Stimulated activated CD8-positive, alpha-beta memory T cell treated with anti-CD3 and anti-CD28 coated beads, Interleukin-7, amount 100 ng/mL, for 48 hours (primary cell): ENCODE results near the gene FLT3.
"Not testable (repeated sequence)": the region's sequence is repeated elsewhere in the genome, so short reads cannot be mapped to it uniquely, and the experiment has no call there.

Source experiments
- DNase-seq, 2 donors: peaks; one replicate each; pipeline ENCODE4 v3.0.0-alpha.2; 2020; ENCODE audit warnings: low read depth in 1 of 2; ENCODE audit errors: extremely low read depth in 1 of 2

The FLT3 gene

GRCh38 chr13:28100150-28101121 is at the start of gene FLT3:
TSS of gene FLT3 (minus strand) at chr13:28100576. CDS start at chr13:28100510, 66 bp downstream.
- DNase-seq = peak in 1 of 2 donors; percentile 13

DNA sequence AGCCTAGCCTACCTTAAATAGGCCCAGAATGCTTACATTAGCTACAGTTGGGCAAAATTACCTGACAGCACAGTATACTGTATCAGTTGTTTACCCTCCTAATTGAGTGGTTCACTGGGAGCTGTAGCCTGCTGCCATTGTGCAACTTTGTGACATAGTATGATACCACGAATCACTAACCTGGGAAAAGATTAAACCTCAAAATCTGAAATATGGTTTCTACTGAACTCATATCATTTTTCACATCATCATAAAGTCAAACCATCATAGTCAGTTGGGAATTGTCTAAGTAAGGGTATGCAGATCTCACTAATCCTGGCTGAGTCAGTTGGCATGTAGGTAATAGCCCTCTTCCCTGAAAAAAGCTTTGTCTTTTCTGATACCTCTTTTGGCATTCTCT is 47.1 kb upstream of the FLT3 start:
- no peak for DNase-seq

GRCh38 chr13:28145049-28145448 is 44.7 kb upstream of the FLT3 start:
- DNase-seq = no peak

DNA sequence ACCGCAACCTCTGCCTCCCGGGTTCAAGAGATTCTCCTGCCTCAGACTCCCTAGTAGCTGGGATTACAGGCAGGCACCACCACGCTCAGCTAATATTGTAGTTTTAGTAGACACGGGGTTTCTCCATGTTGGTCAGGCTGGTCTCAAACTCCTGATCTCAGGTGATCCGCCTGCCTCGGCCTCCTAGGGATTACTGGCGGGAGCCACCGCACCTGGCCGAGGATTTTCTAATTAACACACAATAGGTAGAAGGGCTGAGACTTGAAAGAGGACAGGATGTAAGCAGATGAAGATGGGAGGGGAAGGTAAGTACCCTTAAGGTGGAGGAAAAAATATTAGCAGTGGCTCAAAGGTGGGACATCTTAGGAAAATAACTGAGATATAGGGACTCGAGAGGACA is 41.2 kb upstream of the FLT3 start:
- not testable (repeated sequence) for DNase-seq

- DNase-seq = no peak
Observed at GRCh38 chr13:28140433-28141125, 40.2 kb upstream of the FLT3 start.

- DNase-seq = peak; percentile 70 to 89
Observed at GRCh38 chr13:28138756-28139470, 38.5 kb upstream of the FLT3 start.

DNA sequence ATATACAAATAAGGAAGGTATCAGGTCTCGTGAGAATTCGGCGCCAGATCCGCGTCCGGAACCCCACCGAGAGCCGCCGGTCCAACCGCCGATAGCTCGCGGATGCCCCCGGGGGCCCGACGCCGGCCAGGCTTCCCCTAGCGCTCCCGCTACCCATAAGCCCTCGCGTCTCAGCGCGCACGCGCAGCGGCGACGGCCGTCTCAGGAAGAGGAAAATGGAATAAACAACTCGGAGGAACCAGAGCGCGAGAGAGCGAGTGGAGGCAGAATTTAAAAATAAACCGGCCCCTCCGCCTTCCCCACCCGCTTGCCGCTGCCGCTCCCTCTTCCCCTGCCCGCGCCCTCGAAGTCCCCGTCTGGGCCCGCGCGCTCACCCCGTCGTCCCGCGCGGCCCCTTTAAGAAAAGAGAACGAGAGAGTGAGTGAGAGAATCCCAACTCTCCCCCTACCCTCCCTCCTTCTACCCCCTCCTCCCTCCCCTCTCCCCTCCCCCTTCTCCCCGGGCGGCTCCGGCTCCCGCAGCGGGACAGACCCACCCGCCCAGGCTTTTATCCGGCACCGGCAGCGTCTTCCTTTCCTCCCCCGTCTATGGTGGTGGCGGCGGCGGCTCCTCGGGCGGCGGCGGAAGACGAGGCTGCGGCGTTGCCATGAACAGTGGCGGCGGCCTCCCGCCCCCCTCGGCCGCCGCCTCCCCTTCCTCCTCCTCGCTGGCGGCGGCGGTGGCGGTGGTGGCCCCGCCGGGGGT is 37.8 kb upstream of the FLT3 start, which contains the start of gene PAN3:
TSS of gene PAN3 (plus strand) at position 534 of the 744 bp plus-strand sequence. CDS start at position 647, 113 bp downstream.
- DNase-seq = peak; percentile 80 to 87

DNA sequence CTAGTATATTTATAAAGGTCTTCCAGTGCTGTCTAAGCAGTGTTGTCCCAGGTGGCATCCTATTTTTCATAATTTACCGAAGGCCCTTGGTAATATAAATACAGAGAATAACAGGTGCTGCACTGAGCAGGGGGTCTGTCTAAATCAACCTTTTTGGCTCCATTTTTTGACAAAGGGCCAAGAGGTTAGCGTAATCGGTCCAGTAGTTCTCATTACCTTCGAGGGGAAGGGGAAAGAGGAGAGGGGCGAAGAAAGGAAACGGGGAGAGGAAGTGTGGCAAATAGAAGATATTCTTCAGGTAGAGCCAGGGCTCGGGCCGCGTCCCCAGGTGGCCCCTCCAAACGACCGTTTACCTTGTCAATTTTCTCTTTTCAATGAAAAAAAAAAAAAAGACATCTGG is 37.2 kb upstream of the FLT3 start:
- no peak for DNase-seq

- DNase-seq = no peak
Observed at GRCh38 chr13:28136916-28137315, 36.5 kb upstream of the FLT3 start.

GRCh38 chr13:28131646-28132045 is 31.3 kb upstream of the FLT3 start:
- DNase-seq = no peak

- DNase-seq = no peak
Observed at GRCh38 chr13:28129911-28130693, 29.7 kb upstream of the FLT3 start.

- DNase-seq = no peak
Observed at GRCh38 chr13:28128926-28129325, 28.6 kb upstream of the FLT3 start.

GRCh38 chr13:28128030-28128429 is 27.7 kb upstream of the FLT3 start:
- DNase-seq = no peak

DNA sequence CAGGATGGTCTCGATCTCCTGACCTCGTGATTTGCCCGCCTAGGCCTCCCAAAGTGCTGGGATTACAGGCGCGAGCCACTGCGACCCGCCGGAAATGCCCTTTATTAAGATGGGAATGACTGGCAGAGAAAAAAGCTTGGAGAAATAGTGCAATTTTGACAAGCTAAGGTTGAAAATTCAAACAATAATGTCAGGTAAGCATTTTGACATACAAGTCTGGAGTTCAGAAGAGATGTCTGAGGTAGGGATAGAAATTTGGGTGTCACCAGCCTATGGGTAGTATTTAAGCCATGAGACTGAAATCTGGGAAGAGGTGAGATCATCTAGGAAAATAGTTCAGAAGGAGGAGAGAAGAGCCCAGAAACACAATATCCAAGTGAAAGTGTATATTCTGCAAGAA is 20.8 kb upstream of the FLT3 start:
- no peak for DNase-seq

- no peak for DNase-seq
Observed at GRCh38 chr13:28120317-28120716, 19.9 kb upstream of the FLT3 start.

DNA sequence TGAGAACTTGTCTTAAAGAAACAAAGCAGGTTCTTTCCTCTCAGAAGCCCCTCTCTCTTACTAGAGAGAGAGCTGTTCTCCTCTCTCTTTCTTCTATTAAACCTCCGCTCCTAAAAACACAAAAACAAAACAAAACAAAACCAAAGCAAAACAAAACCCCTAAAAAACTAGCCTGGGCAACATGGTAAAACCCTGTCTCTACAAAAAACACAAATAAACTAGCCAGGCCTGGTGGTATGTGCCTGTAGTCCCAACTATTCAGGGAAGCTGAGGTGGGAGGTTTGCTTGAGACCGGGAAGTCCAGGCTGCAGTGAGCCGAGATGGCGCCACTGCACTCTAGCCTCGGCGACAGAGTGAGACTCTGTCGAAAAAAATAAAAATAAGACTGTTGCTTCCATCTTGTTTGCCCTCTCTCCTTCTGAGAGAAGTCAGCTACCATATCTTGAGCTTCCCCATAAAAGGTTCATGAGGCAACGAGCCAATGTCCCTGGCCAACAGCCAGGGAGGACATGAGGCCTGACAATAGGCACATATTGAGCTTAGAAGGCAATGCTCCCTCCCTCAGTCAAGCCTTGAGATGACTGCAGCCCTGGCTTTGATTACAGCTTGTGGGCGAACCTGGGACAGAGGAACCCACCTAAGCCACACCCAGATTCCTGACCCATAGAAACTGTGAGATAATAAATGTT is 17.5 kb upstream of the FLT3 start:
- no peak for DNase-seq

DNA sequence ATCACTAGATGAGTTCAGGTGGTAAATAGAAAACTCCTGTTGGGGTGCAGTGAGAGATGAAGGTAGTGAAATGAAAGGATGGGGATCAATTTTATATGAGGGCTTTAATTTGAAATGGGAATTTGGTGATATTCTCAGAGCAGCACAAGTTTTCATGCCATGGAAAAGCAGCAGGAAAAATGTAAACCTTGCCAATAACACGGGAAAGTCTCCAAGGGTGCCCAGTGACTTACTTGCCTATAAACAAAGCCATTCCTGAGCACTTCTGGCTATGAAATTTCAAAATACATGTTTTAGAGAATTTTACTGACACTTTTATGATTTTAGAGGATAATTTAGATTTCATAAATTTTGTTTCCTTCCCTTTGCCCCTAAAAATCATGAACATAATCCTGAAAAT is 16.4 kb upstream of the FLT3 start:
- no peak for DNase-seq

GRCh38 chr13:28110414-28110813 is 10.0 kb upstream of the FLT3 start:
- DNase-seq = no peak

- no peak for DNase-seq
Observed at GRCh38 chr13:28106976-28107375, 6.6 kb upstream of the FLT3 start.
